ENCODE results near the gene FOSL2.

DNA sequence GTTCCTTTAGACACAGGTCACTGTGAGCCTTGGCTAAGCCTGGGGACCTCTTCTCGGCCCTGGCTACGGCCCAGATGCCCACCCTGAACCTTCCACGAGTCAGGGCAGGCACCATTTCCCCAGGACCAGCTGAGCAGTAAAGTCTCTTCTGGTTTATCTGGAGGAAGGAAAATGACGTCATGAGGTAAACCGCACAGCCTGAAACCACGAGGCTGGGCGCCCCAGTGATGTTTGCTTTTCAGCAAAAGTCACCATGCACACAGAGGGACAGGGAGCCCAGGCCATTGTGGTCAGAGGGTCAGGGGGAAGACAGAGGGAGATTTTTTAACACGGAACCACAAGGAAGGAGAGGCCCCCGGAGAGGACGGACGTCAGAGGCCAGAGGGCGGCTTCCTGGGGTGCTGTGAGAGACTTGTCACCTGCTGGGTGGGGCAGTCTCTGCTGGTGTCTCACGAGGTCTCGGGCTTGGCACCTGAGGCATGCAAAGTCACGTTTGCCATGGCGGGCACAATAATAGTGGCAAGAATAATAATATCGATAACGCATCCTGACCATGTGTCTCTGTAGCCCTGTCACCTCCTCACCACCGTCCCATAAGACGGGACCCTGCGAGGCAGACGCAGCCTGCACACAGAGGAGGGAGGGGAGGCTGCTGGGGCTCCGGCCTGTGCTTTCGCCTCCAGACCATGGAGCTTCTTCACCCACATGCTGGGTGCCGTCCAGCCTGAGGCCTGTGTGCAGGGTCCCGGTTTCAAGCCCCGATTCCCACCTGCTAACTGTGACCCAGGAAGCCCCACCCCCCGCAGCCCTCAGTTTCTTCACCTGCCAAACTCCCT is 33.2 kb upstream of the FOSL2 start:
- TF ChIP-seq, protein P1, sequence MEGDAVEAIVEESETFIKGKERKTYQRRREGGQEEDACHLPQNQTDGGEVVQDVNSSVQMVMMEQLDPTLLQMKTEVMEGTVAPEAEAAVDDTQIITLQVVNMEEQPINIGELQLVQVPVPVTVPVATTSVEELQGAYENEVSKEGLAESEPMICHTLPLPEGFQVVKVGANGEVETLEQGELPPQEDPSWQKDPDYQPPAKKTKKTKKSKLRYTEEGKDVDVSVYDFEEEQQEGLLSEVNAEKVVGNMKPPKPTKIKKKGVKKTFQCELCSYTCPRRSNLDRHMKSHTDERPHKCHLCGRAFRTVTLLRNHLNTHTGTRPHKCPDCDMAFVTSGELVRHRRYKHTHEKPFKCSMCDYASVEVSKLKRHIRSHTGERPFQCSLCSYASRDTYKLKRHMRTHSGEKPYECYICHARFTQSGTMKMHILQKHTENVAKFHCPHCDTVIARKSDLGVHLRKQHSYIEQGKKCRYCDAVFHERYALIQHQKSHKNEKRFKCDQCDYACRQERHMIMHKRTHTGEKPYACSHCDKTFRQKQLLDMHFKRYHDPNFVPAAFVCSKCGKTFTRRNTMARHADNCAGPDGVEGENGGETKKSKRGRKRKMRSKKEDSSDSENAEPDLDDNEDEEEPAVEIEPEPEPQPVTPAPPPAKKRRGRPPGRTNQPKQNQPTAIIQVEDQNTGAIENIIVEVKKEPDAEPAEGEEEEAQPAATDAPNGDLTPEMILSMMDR (IDR thresholded peaks at IDR 0.05): no peak
- no peak for TF ChIP-seq ZFX (IDR thresholded peaks at IDR 0.05; ENCODE audit: borderline replicate concordance)

All from 22Rv1 (cell line).